HUES48 (cell line): ENCODE results near the gene FBXO36.

Source experiments
- H3K27ac ChIP-seq: one replicate; pipeline ENCODE4 v1.7.0; 2013; ENCODE audit warnings: low read depth, low read length, inconsistent platforms
- H3K27me3 ChIP-seq: 2 replicates; pipeline ENCODE4 v1.6.1; 2013; ENCODE audit warnings: mild to moderate bottlenecking, low read length; ENCODE audit not compliant: control insufficient read depth, insufficient read depth
- H3K36me3 ChIP-seq: 2 replicates; pipeline ENCODE4 v1.6.1; 2013; ENCODE audit warnings: low read length; ENCODE audit not compliant: control insufficient read depth, insufficient read depth
- H3K4me1 ChIP-seq: 2 replicates; pipeline ENCODE4 v1.6.1; 2013; ENCODE audit warnings: mild to moderate bottlenecking, low read length; ENCODE audit not compliant: control insufficient read depth, insufficient read depth
- H3K4me3 ChIP-seq: 2 replicates; pipeline ENCODE4 v1.5.1; 2013; ENCODE audit warnings: mild to moderate bottlenecking, low read depth, low read length
- H3K9ac ChIP-seq: 2 replicates; pipeline ENCODE4 v1.6.1; 2013; ENCODE audit warnings: mild to moderate bottlenecking, low read depth, low read length, moderate library complexity
- H3K9me3 ChIP-seq: 2 replicates; pipeline ENCODE4 v1.6.1; 2013; ENCODE audit warnings: low read length; ENCODE audit not compliant: control insufficient read depth, insufficient read depth

The FBXO36 gene, protein sequence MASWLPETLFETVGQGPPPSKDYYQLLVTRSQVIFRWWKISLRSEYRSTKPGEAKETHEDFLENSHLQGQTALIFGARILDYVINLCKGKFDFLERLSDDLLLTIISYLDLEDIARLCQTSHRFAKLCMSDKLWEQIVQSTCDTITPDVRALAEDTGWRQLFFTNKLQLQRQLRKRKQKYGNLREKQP

GRCh38 chr2:229922449-229923386 is at the start of gene FBXO36:
TSS of gene FBXO36 (plus strand) at chr2:229922503. CDS start at chr2:229922514, 11 bp downstream.
- Histone ChIP-seq H3K36me3 (peaks cover 11% of the 10 kb centered on the region), H3K27ac (peak within 1 kb of the TSS; percentile 98), H3K9me3 (no peaks in the 10 kb centered on the region), H3K4me3 (peak within 1 kb of the TSS; percentile 86), H3K4me1 (no peaks in the 10 kb centered on the region), H3K9ac (peak within 1 kb of the TSS; percentile 61), H3K27me3 (no peaks in the 10 kb centered on the region)

GRCh38 chr2:229873123-229873581 is 49.2 kb upstream of the FBXO36 start:
- Histone ChIP-seq H3K27ac (no peak overlapping the region), H3K9ac (no peak overlapping the region), H3K36me3 (peaks cover 23% of the 10 kb centered on the region), H3K4me1 (peaks cover 7% of the 10 kb centered on the region; the same call in 1 of the 2 replicates), H3K9me3 (no peaks in the 10 kb centered on the region), H3K4me3 (no peak overlapping the region), H3K27me3 (no peaks in the 10 kb centered on the region)

GRCh38 chr2:229874647-229875046 is 47.7 kb upstream of the FBXO36 start:
- Histone ChIP-seq H3K27ac (no peak overlapping the region), H3K9ac (no peak overlapping the region), H3K36me3 (peaks cover 28% of the 10 kb centered on the region), H3K27me3 (no peaks in the 10 kb centered on the region), H3K4me1 (no peaks in the 10 kb centered on the region), H3K9me3 (no peaks in the 10 kb centered on the region), H3K4me3 (no peak overlapping the region)

GRCh38 chr2:229875549-229875948 is 46.8 kb upstream of the FBXO36 start:
- H3K27ac ChIP-seq = no peak overlapping the region
- no peak overlapping the region for H3K9ac ChIP-seq
- H3K4me3 ChIP-seq = no peak overlapping the region
- no peaks in the 10 kb centered on the region for H3K9me3 ChIP-seq
- H3K27me3 ChIP-seq = no peaks in the 10 kb centered on the region
- H3K36me3 ChIP-seq = peaks cover 35% of the 10 kb centered on the region
- no peaks in the 10 kb centered on the region for H3K4me1 ChIP-seq

- no peaks in the 10 kb centered on the region for H3K27me3 ChIP-seq
These were observed 42.9 kb upstream of the FBXO36 start for GRCh38 chr2:229879191-229879950.

DNA sequence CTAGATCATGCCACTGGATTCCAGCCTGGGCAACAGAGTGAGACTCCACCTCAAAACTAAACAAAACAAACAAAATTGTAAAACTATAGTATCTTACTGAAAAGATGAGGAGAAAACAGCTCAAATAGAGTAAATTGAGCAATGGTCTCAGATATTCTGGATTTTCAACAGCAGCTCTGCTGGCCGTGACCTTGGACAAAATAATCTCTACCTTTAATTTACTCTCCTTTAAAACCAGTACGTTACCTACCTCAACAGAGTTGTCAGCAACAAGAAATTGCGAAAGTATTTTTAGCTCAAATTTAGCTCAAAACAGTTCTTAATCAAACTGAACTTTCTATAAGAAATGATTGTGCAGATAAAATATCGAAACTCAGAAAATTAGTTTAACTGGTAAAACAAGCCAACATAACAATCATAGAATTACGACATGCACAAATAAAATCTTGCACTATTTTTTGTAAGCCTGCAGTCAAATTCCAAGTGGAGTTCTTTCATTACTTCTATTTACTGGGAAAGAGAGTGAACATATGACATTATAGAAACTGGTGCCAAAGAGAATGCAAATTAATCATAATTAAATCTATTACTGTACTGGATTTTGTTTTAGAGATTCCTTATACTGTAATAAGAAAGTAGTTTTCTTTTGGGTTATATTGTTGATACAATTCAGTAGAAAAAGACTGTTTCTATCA is 41.3 kb upstream of the FBXO36 start:
- H3K4me1 ChIP-seq = peaks cover 6% of the 10 kb centered on the region; the same call in 1 of the 2 replicates
- no peak overlapping the region for H3K27ac ChIP-seq
- H3K9me3 ChIP-seq = no peaks in the 10 kb centered on the region
- no peak overlapping the region for H3K4me3 ChIP-seq
- no peak overlapping the region for H3K9ac ChIP-seq
- H3K36me3 ChIP-seq = peaks cover 36% of the 10 kb centered on the region
- H3K27me3 ChIP-seq = no peaks in the 10 kb centered on the region

More at GRCh38 chr2:229879191-229879950, 42.9 kb upstream of the FBXO36 start:
- no peak overlapping the region for H3K9ac ChIP-seq
- no peaks in the 10 kb centered on the region for H3K9me3 ChIP-seq
- peaks cover 36% of the 10 kb centered on the region for H3K36me3 ChIP-seq
- no peak overlapping the region for H3K4me3 ChIP-seq
- peaks cover 6% of the 10 kb centered on the region; the same call in 1 of the 2 replicates for H3K4me1 ChIP-seq
- no peak overlapping the region for H3K27ac ChIP-seq

GRCh38 chr2:229882583-229882982 is 39.7 kb upstream of the FBXO36 start:
- no peak overlapping the region for H3K4me3 ChIP-seq

DNA sequence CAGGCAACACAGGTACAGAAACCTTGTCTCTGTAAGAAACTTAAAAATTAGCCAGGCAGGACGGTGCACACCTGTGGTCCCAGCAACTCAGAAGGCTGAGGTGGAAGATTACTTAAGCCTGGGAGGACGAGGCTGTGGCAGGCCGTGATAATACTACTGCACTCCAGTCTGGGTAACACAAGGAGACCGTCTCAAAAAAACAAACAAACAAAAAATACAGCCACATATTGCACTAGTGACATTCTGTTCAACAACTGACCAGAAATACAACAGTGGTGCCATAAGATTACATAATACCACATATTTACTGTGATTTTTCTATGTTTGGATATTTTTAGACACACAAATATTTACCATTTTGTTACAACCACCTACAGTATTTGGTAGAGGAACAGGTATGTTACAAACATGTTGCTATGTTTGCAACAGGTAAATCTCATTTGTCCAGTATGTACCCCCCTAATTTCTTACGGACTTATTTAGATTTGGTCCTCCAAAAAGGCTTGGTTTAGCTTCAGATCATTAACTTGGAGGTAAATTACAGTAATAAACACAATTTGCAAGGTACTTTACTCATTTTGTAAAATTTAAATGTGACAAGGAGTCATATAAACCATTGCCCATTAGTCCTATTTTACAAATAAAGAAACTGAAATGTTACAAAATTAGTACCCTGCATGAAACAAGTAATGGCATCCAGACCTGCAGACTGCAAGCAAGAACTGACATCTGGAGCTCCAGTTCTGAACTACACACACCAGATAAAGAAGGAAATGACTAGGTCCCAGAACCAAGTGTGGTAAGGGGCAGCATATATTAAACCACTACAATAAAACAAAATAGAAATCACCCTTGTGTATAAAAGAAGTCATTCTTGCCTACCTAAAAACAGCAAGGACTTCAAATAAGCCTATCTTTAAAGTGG is 37.3 kb upstream of the FBXO36 start:
- H3K9me3 ChIP-seq = no peaks in the 10 kb centered on the region
- no peak overlapping the region for H3K9ac ChIP-seq
- H3K36me3 ChIP-seq = peaks cover 8% of the 10 kb centered on the region; the same call in 1 of the 2 replicates
- no peak overlapping the region for H3K4me3 ChIP-seq
- no peaks in the 10 kb centered on the region for H3K27me3 ChIP-seq
- H3K27ac ChIP-seq = no peak overlapping the region
- H3K4me1 ChIP-seq = peaks cover 6% of the 10 kb centered on the region; the same call in 1 of the 2 replicates

More at GRCh38 chr2:229882583-229882982, 39.7 kb upstream of the FBXO36 start:
- Histone ChIP-seq H3K9me3 (no peaks in the 10 kb centered on the region), H3K4me1 (peaks cover 6% of the 10 kb centered on the region; the same call in 1 of the 2 replicates), H3K9ac (no peak overlapping the region), H3K36me3 (peaks cover 28% of the 10 kb centered on the region), H3K27me3 (no peaks in the 10 kb centered on the region), H3K27ac (no peak overlapping the region)

DNA sequence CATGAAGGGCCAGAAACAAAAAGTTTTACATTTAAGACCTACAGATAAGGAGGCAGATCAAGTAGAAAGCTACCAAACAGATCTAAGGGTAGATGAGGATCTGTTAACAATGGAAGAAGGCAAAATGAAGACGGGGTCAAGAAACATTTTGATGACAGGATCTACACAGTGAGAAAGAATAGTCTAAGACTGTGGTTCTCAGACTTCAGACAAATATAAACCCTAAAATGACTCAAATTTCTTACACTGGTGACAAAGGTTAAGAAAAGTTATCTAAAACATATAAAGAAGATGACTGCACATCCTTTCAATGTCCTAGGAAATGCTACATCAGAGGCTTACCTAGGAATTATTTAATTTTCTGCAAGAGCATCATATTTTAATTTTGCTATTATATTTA is 34.9 kb upstream of the FBXO36 start:
- no peak overlapping the region for H3K9ac ChIP-seq
- H3K4me3 ChIP-seq = no peak overlapping the region
- no peaks in the 10 kb centered on the region for H3K36me3 ChIP-seq
- H3K27me3 ChIP-seq = no peaks in the 10 kb centered on the region
- H3K27ac ChIP-seq = no peak overlapping the region
- no peaks in the 10 kb centered on the region for H3K9me3 ChIP-seq
- peaks cover 6% of the 10 kb centered on the region; the same call in 1 of the 2 replicates for H3K4me1 ChIP-seq
